HG03135 (cell line): ENCODE data around the gene PDIA5.
"Not testable (repeated sequence)": the region's sequence is repeated elsewhere in the genome, so short reads cannot be mapped to it uniquely, and the experiment has no call there.

ENCODE experiments used
- ATAC-seq: cut with Tn5 transposase; IDR thresholded peaks from one replicate; pipeline ENCODE4 v1.9.1; 2021; ENCODE audit warnings: mild to moderate bottlenecking, moderate library complexity; ENCODE audit not compliant: unreplicated experiment

PDIA5 gene

DNA sequence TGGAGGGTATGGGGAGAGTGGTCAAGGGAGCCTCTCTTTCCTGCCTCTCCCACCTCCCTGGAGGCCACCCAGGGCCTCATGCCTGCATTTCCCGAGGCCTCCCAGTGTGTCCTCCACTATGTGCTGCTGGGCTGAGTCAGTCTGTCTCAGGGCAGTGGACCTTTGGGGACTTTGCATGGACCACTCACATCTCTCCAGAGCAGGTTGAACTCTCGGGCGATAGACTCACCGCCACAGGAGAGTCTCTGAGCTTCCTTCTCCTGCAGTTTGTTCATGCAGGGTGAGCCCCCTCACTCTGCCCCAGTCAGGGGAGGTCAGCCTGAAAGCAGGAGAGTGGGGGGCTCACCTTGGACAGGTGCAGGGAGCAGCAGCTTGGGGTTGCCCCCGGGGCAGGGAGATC, 74.5 kb downstream of the PDIA5 start:
- ATAC-seq = no peak

GRCh38 chr3:123143669-123144411, 77.0 kb downstream of the PDIA5 start:
- ATAC-seq = no peak

DNA sequence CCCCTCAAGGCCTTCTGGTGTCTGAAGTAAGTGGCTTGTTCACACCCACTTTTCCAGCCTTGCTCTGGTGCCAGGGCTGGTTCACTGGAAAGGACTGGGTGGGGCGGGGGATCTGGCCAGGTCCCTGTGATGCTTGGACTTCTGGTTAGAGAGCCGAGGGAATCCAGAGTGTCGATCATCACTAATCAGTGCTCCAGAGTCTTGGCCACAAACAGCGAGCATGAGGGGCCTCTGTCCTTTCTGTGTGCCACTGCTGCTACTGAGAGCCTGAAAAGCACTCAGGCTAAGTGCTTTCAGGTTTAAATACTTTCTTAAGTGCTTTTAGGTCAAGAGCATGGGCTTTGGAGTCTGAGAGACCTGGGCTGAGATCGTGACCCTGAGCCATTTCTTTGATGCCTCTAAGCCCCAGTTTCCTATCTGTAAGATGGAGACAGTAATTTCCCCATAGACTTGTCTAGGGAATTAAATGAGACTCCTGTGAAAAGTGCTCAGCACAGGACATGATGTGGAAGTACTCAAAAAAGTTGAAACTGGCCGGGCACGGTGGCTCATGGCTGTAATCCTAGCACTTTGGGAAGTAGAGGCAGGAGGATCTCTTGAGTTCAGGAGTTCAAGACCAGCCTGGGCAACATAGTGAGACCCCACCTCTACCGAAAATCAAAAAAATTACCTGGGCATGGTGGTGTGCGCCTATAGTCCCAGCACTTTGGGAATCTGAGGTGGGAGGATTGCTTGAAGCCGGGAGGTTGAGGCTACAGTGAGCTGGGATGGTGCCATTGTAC, 81.1 kb downstream of the PDIA5 start:
- ATAC-seq = no peak

DNA sequence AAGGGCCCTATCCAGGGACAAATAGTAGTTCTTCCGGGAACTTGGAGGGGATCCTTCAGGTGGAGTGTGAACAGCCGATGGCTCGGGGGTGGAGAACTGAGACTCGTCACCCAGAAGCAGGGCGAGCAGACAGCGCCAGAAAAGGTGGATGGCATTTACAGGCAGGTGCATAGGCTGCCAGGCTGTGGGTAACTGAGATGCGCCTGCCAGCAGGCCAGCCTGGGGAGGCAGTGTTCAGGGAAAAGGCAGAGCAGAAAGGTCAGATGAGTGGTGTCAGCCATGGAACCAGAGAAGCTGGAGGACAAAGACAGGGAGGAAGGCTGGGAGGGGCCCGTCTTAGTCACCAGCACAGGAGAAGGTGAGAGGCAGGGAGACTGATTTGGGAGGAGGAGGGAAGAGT, 81.9 kb downstream of the PDIA5 start:
- no peak for ATAC-seq

- no peak for ATAC-seq
Measured at GRCh38 chr3:123149525-123149924, 82.7 kb downstream of the PDIA5 start.

DNA sequence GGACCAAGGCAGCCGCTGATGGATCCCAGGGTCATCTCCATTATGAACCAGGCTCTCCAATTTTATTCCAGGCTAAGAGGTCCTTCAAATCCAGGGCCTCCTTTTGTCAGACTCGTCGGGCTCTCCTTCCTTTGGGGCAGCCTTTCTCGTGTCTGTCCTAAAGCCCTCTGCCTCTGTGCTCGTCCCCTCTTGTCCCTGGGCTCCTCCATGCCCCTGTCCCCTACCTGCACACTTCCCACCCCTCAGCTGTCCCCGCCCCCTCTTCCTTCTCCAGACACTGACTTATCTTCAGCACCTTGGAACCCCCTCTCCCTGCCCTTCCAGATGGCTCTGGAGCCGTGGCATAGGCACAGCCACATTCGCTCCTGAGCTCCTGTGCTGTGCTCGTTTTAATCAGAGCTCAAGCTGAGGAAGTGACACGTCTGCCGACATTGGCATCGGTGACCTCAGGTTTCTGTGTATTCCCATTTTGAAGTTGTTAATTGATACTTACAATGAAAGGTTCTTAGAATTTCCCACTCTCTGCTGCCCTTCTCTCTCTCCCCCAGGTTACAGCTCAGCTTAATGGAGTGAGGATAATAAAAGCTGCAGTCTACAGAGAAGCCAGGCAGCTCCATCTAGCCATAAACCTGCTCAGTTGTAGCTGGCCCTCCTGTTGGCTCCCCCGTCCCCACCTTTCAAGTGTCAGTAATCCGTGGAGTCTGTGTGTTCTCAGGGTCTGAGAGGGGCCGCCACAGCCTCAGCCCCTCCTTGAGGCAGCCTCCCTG, 83.8 kb downstream of the PDIA5 start:
- ATAC-seq = no peak

DNA sequence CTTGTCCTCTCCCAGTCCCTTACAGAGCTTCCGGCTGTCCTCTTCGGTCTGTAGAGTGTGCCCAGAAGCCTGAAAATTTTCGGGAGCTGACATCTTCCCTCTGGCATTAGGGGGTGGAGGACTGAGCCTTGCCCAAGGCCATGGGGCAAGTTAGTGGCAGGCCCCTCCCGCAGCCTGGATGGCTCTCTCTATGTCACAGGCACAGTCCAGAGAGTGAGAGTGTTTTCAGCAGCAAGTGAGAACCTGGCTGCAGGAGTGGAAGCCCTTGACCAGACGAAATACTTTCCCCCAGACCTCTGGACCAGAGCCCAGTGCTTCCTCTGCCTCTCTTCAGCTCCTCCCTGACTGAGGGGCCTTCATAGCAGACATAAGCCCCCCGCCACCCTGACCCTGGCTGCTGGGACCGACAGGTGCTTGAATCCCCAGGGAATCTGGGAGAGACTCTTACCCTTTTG, 84.5 kb downstream of the PDIA5 start:
- ATAC-seq = no peak

DNA sequence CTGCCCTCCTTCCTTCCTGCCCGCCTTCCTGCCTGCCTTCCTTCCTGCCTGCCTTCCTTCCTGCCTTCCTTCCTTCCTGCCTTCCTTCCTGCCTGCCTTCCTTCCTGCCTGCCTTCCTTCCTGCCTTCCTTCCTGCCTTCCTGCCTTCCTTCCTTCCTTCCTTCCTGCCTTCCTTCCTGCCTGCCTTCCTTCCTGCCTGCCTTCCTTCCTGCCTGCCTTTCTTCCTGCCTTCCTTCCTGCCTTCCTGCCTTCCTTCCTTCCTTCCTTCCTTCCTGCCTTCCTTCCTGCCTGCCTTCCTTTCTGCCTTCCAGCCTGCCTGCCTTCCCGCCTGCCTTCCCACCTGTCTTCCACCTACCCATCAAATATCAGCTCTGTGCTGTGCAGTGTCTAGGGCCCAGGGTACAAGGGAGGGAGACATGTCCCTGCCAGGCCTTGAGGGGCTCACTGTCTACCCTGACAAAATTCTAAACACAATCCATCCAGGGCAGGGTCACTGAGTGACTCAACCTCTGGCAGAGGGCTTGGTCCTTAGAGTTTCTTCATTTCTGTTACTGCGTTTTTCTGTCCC, 85.1 kb downstream of the PDIA5 start:
- not testable (repeated sequence) for ATAC-seq

- no peak for ATAC-seq
Measured at GRCh38 chr3:123152687-123153086, 85.9 kb downstream of the PDIA5 start.

DNA sequence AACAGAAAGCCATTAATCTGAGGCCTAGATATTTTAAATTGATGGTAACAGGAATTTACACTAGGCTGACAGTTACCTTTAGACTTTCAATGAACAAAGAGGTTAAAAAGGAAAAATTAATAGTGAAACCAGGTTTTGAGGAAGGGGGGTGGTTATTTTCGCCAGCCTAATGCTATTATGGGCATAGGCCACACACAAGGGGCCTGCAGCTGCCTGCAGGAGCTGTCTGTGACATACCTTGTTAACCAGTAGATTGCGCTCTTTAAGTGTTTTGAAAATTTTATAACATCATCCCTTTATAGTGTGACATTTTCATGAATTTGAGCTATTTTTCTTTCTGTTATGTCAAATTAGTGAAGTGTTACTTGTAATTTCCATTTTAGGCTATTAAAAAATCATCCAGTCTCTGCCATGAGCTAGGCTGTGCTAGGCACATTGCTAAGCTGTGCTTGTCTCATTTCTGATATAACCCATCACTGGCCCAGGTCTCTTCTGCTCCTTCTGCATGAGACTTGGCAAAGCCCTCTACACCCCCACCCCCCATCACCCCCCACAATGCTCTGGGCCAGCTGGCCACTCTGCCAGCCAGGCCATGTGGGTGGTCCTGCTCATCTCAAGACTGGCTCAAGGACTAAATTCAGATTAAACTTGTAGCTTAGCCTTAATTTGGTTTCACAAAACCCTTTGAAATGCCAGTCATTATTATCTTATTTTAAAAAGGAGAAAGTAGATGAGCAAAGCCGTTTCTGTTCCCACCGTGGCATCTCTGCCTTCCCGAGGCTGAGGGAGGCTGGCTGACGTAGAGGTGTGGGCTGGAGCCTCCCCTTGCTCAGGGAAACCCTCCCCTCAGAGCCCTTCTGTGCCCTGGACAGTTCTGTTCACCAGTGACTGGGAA, 86.5 kb downstream of the PDIA5 start:
- no peak for ATAC-seq

- no peak for ATAC-seq
Measured at GRCh38 chr3:123154020-123154985, 87.5 kb downstream of the PDIA5 start.

DNA sequence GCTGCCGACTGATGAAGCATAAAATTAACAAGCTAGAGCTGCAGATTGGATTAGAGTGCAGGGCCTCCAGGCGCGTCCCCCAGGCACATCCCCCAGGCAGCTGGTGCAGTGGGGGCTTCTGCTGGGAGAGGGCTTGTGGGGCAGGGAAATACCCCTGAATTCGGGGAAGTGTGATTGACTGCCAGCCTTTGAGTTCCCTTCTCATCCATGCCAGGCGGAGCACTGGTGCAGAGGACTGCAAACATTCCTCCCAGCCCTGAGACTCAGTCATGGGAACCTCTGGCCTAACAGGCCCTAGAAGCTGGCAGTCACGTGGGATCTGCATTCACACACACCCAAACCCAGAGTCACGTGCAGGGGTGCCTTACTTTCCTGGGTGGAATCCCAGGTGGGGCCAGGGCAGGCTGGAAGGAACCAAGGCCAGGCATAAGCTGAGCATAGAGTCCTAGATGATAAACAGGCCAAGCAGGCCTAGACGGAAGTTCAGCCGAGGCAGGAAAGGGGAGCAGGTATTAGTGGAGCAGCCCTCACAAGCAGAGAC, 88.7 kb downstream of the PDIA5 start:
- ATAC-seq = no peak

DNA sequence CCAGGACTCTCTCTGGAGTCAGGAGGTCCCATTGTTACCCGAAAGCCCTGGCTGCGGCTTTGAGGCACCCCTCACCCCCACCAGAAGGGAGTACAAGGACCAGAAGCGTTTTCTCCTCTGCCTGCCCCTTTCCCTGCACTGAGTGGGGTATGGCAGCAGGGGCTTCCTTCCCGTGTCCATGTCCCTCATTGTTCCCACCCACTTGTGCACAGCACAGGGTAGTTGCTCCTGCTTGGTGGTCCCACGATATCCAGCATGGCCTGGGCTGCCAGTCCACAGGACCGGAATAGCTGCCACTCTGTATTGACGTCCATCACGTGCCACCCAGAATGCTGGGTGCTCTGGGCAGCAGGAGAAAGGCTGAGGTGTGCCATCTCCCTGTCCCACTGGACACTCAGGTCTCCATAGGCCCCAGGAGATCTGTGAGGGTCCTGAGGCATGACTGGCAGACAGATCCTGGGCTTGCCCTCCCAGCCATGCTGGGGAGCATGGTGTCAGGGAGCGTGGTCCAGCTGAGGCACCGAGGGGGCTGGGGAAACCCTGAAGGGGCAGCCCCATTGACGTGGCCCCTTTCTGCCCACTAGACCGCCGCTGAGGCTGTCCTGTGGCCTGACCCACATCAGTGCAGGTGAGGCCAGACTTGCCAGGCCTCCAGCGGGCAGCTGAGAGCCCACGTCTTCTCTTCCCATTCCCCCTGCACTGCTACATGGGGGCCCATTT, 89.6 kb downstream of the PDIA5 start:
- no peak for ATAC-seq

DNA sequence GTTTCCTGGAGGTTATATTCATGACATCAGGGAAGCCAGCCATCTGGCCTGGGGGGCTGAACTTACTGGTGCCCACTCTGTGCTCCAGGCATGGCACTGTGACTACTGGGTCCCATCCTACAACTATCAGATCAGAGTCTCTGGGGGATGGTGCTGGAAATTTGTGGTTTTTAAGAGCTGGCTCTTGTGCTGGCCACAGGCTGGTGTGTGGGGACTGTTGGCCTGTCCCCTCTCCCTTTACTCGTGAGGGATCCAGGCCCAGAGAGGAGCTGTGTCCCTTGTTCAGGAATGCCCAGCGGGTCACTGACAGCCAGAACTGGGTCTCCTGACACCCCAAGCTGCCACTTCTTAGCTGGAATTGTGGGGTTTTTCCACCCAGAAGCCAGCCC, 90.4 kb downstream of the PDIA5 start:
- ATAC-seq = no peak

GRCh38 chr3:123157598-123158287, 90.9 kb downstream of the PDIA5 start:
- no peak for ATAC-seq

DNA sequence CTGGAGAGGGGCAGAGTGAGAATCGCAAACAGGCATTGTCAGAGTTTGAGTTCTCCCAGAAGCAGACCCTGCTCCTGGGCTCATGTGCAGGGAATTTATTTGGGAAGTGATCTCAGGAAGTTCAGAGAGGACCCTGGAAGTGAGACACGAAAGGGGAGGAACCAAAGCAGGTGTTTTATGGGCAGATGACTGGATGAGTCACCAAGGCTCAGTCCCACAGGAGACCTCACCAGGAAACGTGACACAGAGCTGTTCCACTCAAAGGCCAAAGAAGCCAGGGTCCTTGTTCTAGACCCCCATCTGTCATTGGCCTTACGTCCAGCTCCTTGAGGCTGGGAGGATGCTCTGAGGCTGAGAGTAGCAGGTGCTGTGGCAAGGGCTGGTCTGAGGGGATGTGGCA, 91.5 kb downstream of the PDIA5 start:
- ATAC-seq = no peak

- no peak for ATAC-seq
Measured at GRCh38 chr3:123158899-123159390, 92.1 kb downstream of the PDIA5 start.
